H1 (cell line): ENCODE data around the gene PTGFR. TPM values are rescaled to one million over a fixed set of nuclear protein-coding genes. Genes with fewer than 3 reads are reported as not detected.

Experiments used
- CTCF ChIA-PET: fragments of 300-600 bp; sonication (Branson Sonifier 250); formaldehyde crosslinking; loops from one replicate; lab custom pipeline; 2021; ENCODE audit not compliant: partially characterized antibody; lab: Charles Lee
- POLR2A ChIA-PET: fragments of 300-600 bp; sonication (Branson Sonifier 250); formaldehyde crosslinking; loops from one replicate; lab custom pipeline; 2021; ENCODE audit warnings: inconsistent platforms; ENCODE audit not compliant: partially characterized antibody; lab: Charles Lee
- DNase-seq, 2 experiments: peaks; one replicate each; pipeline versions ENCODE4 v3.0.0 to v3.0.0-alpha.2; 2010 to 2022; ENCODE audit warnings: low spot score in 2 of 2, low read depth in 1 of 2, mixed read lengths in 1 of 2
- FAIRE-seq: peaks from 2 replicates; lab custom pipeline; 2011; peaks lifted over from hg19 to GRCh38; lab: Jason Lieb, UNC
- H2AFZ ChIP-seq: 2 replicates; pipeline ENCODE4 v1.8.1; 2012; ENCODE audit warnings: low read length, inconsistent platforms
- H2AK5ac ChIP-seq: 2 replicates; pipeline ENCODE4 v1.6.1; 2013; ENCODE audit warnings: low read depth, low read length
- H2BK120ac ChIP-seq: replicated peaks from 2 replicates; pipeline ENCODE3; 2013; ENCODE audit warnings: low read depth, low read length, inconsistent platforms
- H2BK12ac ChIP-seq: 2 replicates; pipeline ENCODE4 v1.6.1; 2013; ENCODE audit warnings: low read depth, low read length
- H2BK15ac ChIP-seq: 2 replicates; pipeline ENCODE4 v1.6.1; 2013; ENCODE audit warnings: low read length
- H2BK20ac ChIP-seq: 2 replicates; pipeline ENCODE4 v1.6.1; 2013; ENCODE audit warnings: low read length
- H2BK5ac ChIP-seq: 2 replicates; pipeline ENCODE4 v1.6.1; 2013; ENCODE audit warnings: low read depth, low read length
- H3K14ac ChIP-seq: 2 replicates; pipeline ENCODE4 v1.6.1; 2013; ENCODE audit warnings: inconsistent platforms; ENCODE audit not compliant: insufficient read length
- H3K18ac ChIP-seq: 2 replicates; pipeline ENCODE4 v1.6.1; 2013; ENCODE audit warnings: low read length; ENCODE audit errors: extremely low read depth
- H3K23ac ChIP-seq: 2 replicates; pipeline ENCODE4 v1.6.1; 2013; ENCODE audit warnings: inconsistent platforms; ENCODE audit not compliant: insufficient read length
- H3K23me2 ChIP-seq: 2 replicates; pipeline ENCODE4 v1.6.1; 2013; ENCODE audit warnings: low read depth, low read length
- H3K27ac ChIP-seq: 2 replicates; pipeline ENCODE4 v1.6.1; 2011; ENCODE audit warnings: low read depth, low read length, inconsistent platforms
- H3K27me3 ChIP-seq, 4 experiments: replicated peaks in 1 of 4; 1 replicate in 1 of 4; 2 replicates in 3 of 4; pipeline versions ENCODE4 v1.6.1 to v1.8.1; 2011 to 2013; ENCODE audit warnings: low read length in 3 of 4, mild to moderate bottlenecking in 3 of 4, inconsistent platforms in 2 of 4, mixed read lengths in 2 of 4, moderate library complexity in 1 of 4; ENCODE audit not compliant: control insufficient read depth in 3 of 4, insufficient read depth in 3 of 4; ENCODE audit errors: extremely low read depth in 1 of 4
- H3K36me3 ChIP-seq, 4 experiments: 2 replicates each; pipeline versions ENCODE4 v1.6.1 to v1.8.1; 2011 to 2013; ENCODE audit warnings: mild to moderate bottlenecking in 4 of 4, low read length in 3 of 4, moderate library complexity in 2 of 4, control low read depth in 1 of 4, inconsistent platforms in 1 of 4; ENCODE audit not compliant: insufficient read depth in 4 of 4, control insufficient read depth in 2 of 4
- H3K4ac ChIP-seq: replicated peaks from 2 replicates; pipeline ENCODE3; 2013; ENCODE audit warnings: low read length, low read depth, mixed read lengths, inconsistent platforms; ENCODE audit not compliant: insufficient read length
- H3K4me1 ChIP-seq, 4 experiments: replicated peaks in 1 of 4; 1 replicate in 1 of 4; 2 replicates in 3 of 4; pipeline versions ENCODE4 v1.6.1 to v1.8.1; 2011 to 2013; ENCODE audit warnings: low read length in 3 of 4, inconsistent platforms in 2 of 4, mixed read lengths in 1 of 4; ENCODE audit not compliant: insufficient read depth in 4 of 4, control insufficient read depth in 3 of 4
- H3K4me2 ChIP-seq, 2 experiments: 2 replicates each; pipeline versions ENCODE4 v1.6.1 to v1.8.1; 2011 to 2013; ENCODE audit warnings: low read depth in 2 of 2, low read length in 2 of 2, control low read depth in 1 of 2, inconsistent platforms in 1 of 2, mild to moderate bottlenecking in 1 of 2; ENCODE audit not compliant: insufficient read depth in 1 of 2
- H3K4me3 ChIP-seq, 4 experiments: fragments of 200-600, 300-600 bp in 1 of 4; sonication (generic), shearing (Covaris generic), sonication (Bioruptor Twin) in 1 of 4; 2 replicates each; pipeline versions ENCODE4 v1.5.1 to v1.8.1; 2011 to 2016; ENCODE audit warnings: low read length in 4 of 4, low read depth in 3 of 4, control low read depth in 2 of 4, inconsistent platforms in 2 of 4, mild to moderate bottlenecking in 2 of 4, mixed read lengths in 1 of 4, moderate library complexity in 1 of 4; ENCODE audit not compliant: insufficient read depth in 2 of 4; ENCODE audit errors: extremely low read depth in 1 of 4
- H3K56ac ChIP-seq: replicated peaks from 2 replicates; pipeline ENCODE3; 2013; ENCODE audit warnings: low read depth, mild to moderate bottlenecking, mixed read lengths, low read length, inconsistent platforms; ENCODE audit not compliant: insufficient read length
- H3K79me1 ChIP-seq: 2 replicates; pipeline ENCODE4 v1.6.1; 2013; ENCODE audit warnings: low read depth, low read length, control low read depth
- H3K79me2 ChIP-seq, 2 experiments: 2 replicates each; pipeline versions ENCODE4 v1.6.1 to v1.8.1; 2012 to 2013; ENCODE audit warnings: low read length in 2 of 2, mild to moderate bottlenecking in 2 of 2, inconsistent platforms in 1 of 2; ENCODE audit not compliant: insufficient read depth in 2 of 2, control insufficient read depth in 1 of 2
- H3K9ac ChIP-seq, 4 experiments: replicated peaks in 1 of 4; 1 replicate in 1 of 4; 2 replicates in 3 of 4; pipeline versions ENCODE4 v1.6.1 to v1.8.1; 2011 to 2013; ENCODE audit warnings: low read depth in 3 of 4, low read length in 3 of 4, control low read depth in 2 of 4, mild to moderate bottlenecking in 2 of 4, moderate library complexity in 2 of 4, inconsistent platforms in 1 of 4; ENCODE audit errors: extremely low read depth in 1 of 4
- H3K9me3 ChIP-seq, 2 experiments: 2 replicates each; pipeline versions ENCODE4 v1.6.1 to v1.8.1; 2012 to 2013; ENCODE audit warnings: mild to moderate bottlenecking in 2 of 2, moderate library complexity in 2 of 2, control low read depth in 1 of 2, inconsistent platforms in 1 of 2, low read depth in 1 of 2, low read length in 1 of 2, mixed read lengths in 1 of 2; ENCODE audit not compliant: insufficient read depth in 2 of 2
- H4K20me1 ChIP-seq, 2 experiments: replicated peaks in 1 of 2; 2 replicates each; pipeline versions ENCODE3 to v1.8.1; 2011 to 2013; ENCODE audit warnings: inconsistent platforms in 2 of 2, low read length in 2 of 2, mild to moderate bottlenecking in 1 of 2; ENCODE audit not compliant: insufficient read depth in 2 of 2, control insufficient read depth in 1 of 2
- H4K5ac ChIP-seq: 2 replicates; pipeline ENCODE4 v1.6.1; 2013; ENCODE audit warnings: low read length, low read depth, mixed read lengths, inconsistent platforms; ENCODE audit not compliant: insufficient read length
- H4K8ac ChIP-seq: 2 replicates; pipeline ENCODE4 v1.8.0; 2013; ENCODE audit warnings: mild to moderate bottlenecking, moderate library complexity, low read length, inconsistent platforms; ENCODE audit not compliant: insufficient read depth; ENCODE audit errors: extremely low read depth
- H4K91ac ChIP-seq: replicated peaks from 2 replicates; pipeline ENCODE3; 2013; ENCODE audit warnings: low read length, mixed read lengths, inconsistent platforms; ENCODE audit not compliant: insufficient read length
- CHD2 ChIP-seq: IDR thresholded peaks from 2 replicates; pipeline ENCODE4 v1.6.1; 2012; ENCODE audit warnings: low read length, improper control_type of control experiment
- CREB1 ChIP-seq: IDR thresholded peaks from 2 replicates; pipeline ENCODE4 v1.6.1; 2012; ENCODE audit warnings: inconsistent platforms
- EGR1 ChIP-seq: IDR thresholded peaks from 2 replicates; pipeline ENCODE4 v1.6.1; 2011; ENCODE audit warnings: low read depth, low read length, borderline replicate concordance
- EP300 ChIP-seq, 2 experiments: IDR thresholded peaks; 1 replicate in 1 of 2; 2 replicates in 1 of 2; pipeline ENCODE4 v1.6.1; 2011 to 2012; ENCODE audit warnings: low read depth in 2 of 2, low read length in 2 of 2, mild to moderate bottlenecking in 2 of 2, borderline replicate concordance in 1 of 2, inconsistent platforms in 1 of 2, moderate library complexity in 1 of 2
- HDAC2 ChIP-seq, 2 experiments: fragments of 300-600 bp in 1 of 2; sonication (generic) in 1 of 2; IDR thresholded peaks; 2 replicates each; pipeline ENCODE4 v1.6.1; 2011 to 2012; ENCODE audit warnings: low read depth in 2 of 2, low read length in 2 of 2, mild to moderate bottlenecking in 2 of 2, moderate library complexity in 2 of 2, borderline replicate concordance in 1 of 2, inconsistent platforms in 1 of 2
- JUND ChIP-seq: IDR thresholded peaks from 2 replicates; pipeline ENCODE4 v1.6.1; 2011; ENCODE audit warnings: mild to moderate bottlenecking, improper control_type of control experiment, low read length
- KDM4A ChIP-seq: IDR thresholded peaks from one replicate; pipeline ENCODE4 v1.7.1; 2012; ENCODE audit warnings: low read depth, mild to moderate bottlenecking, moderate library complexity, low read length, inconsistent platforms; ENCODE audit not compliant: severe bottlenecking
- POU5F1 ChIP-seq: IDR thresholded peaks from 2 replicates; pipeline ENCODE4 v1.6.1; 2011; ENCODE audit warnings: low read depth, mild to moderate bottlenecking, low read length, moderate library complexity
- RFX5 ChIP-seq: IDR thresholded peaks from 2 replicates; pipeline ENCODE4 v1.6.1; 2011; ENCODE audit warnings: low read depth, low read length, improper control_type of control experiment, borderline replicate concordance
- TAF7 ChIP-seq: optimal IDR thresholded peaks from 2 replicates; pipeline ENCODE3; 2011; ENCODE audit warnings: low read depth, mild to moderate bottlenecking, inconsistent platforms, low read length, moderate library complexity, borderline replicate concordance
- WGBS, 2 experiments: shearing (Covaris generic) in 1 of 2; methylation state at CpG; one replicate each; pipeline versions ENCODE4 v1.1.6 to v1.1.7; 2013 to 2015; ENCODE audit warnings: low lambda C conversion rate in 2 of 2, mixed read lengths in 2 of 2, inconsistent platforms in 1 of 2, low coverage in 1 of 2, missing lambda C conversion rate in 1 of 2; ENCODE audit not compliant: insufficient replicate concordance in 2 of 2, insufficient coverage in 1 of 2, insufficient read length in 1 of 2; ENCODE audit errors: extremely low coverage in 1 of 2, missing lambda C conversion rate in 1 of 2; 5-methylcytosine and 5-hydroxymethylcytosine counted together
- polyA plus RNA-seq, 7 experiments: library from polyadenylated mRNA; depleted of rRNA in 3 of 7; stranded (reverse) in 5 of 7; unstranded in 2 of 7; fragments of >200 nt in 5 of 7; fragments of 200-250 nt in 2 of 7; gene quantifications; 1 replicate in 5 of 7; 2 replicates in 1 of 7; 4 replicates in 1 of 7; pipeline versions ENCODE4 v1.2.1 to v1.2.3, GENCODE V29; 2011 to 2013; ENCODE audit warnings: missing spikeins in 2 of 7, mixed read lengths in 2 of 7
- total RNA-seq: library from RNA; stranded (reverse); fragmentation: NEBNext Ultra II Directional; extraction: Animal tissue kit (Norgen Biotek cat#: 25700); gene quantifications from 2 replicates; pipeline ENCODE4 v1.2.1, GENCODE V29; 2021
- TF ChIP-seq, protein P1 (sequence below): IDR thresholded peaks from 2 replicates; pipeline ENCODE4 v1.6.1; 2011; ENCODE audit warnings: low read length, improper control_type of control experiment

Gene PTGFR
- total and polyA plus RNA-seq, 2 of the 8 experiments (the other 6 are each of a cell fraction or from before 2014, with no cell fraction given): 0.02 TPM; not detected in 1

DNA sequence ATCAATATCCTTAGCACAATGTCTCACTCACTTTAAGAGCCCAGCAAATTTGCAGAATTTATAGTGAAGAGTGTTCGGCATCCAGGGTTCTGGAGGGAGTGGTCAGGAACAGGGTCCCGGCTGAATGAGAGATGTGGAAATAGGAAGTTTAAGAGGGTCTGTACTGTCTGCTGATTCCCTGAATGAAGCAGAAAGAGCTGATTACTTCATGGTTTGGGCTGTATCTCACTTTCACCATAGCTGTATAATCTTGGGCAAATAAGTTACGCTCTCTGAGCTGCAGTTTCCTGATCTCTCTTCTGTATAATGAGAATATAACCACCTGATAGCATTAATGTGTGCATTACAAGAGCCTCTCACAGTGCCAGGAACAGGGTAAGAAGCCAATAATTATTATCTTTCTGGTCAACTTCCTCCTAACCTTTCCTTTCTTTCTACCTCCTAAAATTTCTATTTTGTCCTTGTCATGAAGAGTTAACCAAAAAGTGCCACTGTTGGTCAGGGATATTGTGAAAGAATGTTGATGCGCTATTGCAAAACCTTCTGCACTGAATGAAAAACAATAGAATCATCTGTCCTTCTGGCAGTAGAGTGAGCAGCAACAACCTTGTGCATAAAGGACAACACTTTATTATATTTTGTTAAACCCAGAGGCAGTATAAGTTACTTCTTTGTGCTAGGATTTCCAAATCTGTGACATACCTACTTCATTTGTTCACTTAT, 14.7 kb upstream of the PTGFR start:
- H4K91ac ChIP-seq: no peak overlapping the region
- no peak overlapping the region for H3K56ac ChIP-seq
- H3K23ac ChIP-seq: no peak overlapping the region
- no peak overlapping the region for H3K18ac ChIP-seq
- H3K27ac ChIP-seq: no peak overlapping the region
- H2AK5ac ChIP-seq: no peak overlapping the region
- H2BK20ac ChIP-seq: no peak overlapping the region
- no peak overlapping the region for H3K4ac ChIP-seq
- no peaks in the 10 kb centered on the region for H3K4me1 ChIP-seq
- H3K27me3 ChIP-seq: no peaks in the 10 kb centered on the region
- POLR2A ChIA-PET: no interaction called here
- 92% methylated on average over 4 of the region's 4 CpGs; no CpG with 5 or more reads in 1 of the 2 experiments for WGBS, 2 experiments
- no peak overlapping the region for H4K5ac ChIP-seq
- H3K36me3 ChIP-seq: no peaks in the 10 kb centered on the region
- TF ChIP-seq, protein P1, sequence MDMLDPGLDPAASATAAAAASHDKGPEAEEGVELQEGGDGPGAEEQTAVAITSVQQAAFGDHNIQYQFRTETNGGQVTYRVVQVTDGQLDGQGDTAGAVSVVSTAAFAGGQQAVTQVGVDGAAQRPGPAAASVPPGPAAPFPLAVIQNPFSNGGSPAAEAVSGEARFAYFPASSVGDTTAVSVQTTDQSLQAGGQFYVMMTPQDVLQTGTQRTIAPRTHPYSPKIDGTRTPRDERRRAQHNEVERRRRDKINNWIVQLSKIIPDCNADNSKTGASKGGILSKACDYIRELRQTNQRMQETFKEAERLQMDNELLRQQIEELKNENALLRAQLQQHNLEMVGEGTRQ: no peak
- TF ChIP-seq JUND: no peak
- no peak for TF ChIP-seq POU5F1
- TF ChIP-seq EP300 (IDR thresholded peaks at IDR 0.05; ENCODE audit: borderline replicate concordance in 1 of 2, low read depth in 2 of 2, low read length in 2 of 2): no peak
- TF ChIP-seq HDAC2 (IDR thresholded peaks at IDR 0.05; ENCODE audit: borderline replicate concordance in 1 of 2, low read depth in 2 of 2, low read length in 2 of 2): no peak
- TF ChIP-seq RFX5: no peak
- TF ChIP-seq CREB1: no peak
- TF ChIP-seq TAF7: no peak
- no peak for TF ChIP-seq CHD2
- TF ChIP-seq EGR1: no peak
- TF ChIP-seq KDM4A: no peak
- CTCF ChIA-PET: interaction anchor here (0.6 to 1.0 kb wide), 2 partner anchors 15 to 16 kb away, joined by 3 read pairs; partner anchors contain the start of gene PTGFR
- H3K23me2 ChIP-seq: no peaks in the 10 kb centered on the region
- no peak overlapping the region for H3K4me2 ChIP-seq
- no peak overlapping the region for H2BK15ac ChIP-seq
- H2BK12ac ChIP-seq: no peak overlapping the region
- DNase-seq (no peak), FAIRE-seq (no peak)
- H3K9me3 ChIP-seq: no peaks in the 10 kb centered on the region
- H3K79me1 ChIP-seq: no peaks in the 10 kb centered on the region
- no peak overlapping the region for H3K14ac ChIP-seq
- H2BK120ac ChIP-seq: no peak overlapping the region
- no peaks in the 10 kb centered on the region for H3K79me2 ChIP-seq
- no peak overlapping the region for H4K8ac ChIP-seq
- no peak overlapping the region for H3K4me3 ChIP-seq
- H4K20me1 ChIP-seq: no peaks in the 10 kb centered on the region
- H3K9ac ChIP-seq: no peak overlapping the region
- H2AFZ ChIP-seq: no peak overlapping the region
- H2BK5ac ChIP-seq: no peak overlapping the region
